Ovary (tissue), 9 donors: Measurements from ENCODE around the gene HADHB. TPM values are rescaled to one million over a fixed set of nuclear protein-coding genes. Genes with fewer than 3 reads are reported as not detected.
"Not testable (repeated sequence)": the region's sequence is repeated elsewhere in the genome, so short reads cannot be mapped to it uniquely, and the experiment has no call there.

Experiments used
- DNase-seq, 5 donors: peaks; one replicate each; pipeline ENCODE4 v3.0.0-alpha.2; 2019 to 2020
- H3K27ac ChIP-seq, 2 donors: fragments of 200-600 bp; one replicate each; pipeline versions ENCODE4 v1.5.1 to v1.8.0; 2019 to 2022
- H3K27me3 ChIP-seq: fragments of 200-600 bp; one replicate; pipeline ENCODE4 v1.8.0; 2022
- H3K36me3 ChIP-seq: fragments of 200-600 bp; sonication (generic); one replicate; pipeline ENCODE4 v1.5.1; 2019
- H3K4me1 ChIP-seq: one replicate; pipeline ENCODE4 v1.8.1; 2013; ENCODE audit warnings: mild to moderate bottlenecking, moderate library complexity; ENCODE audit not compliant: insufficient read depth
- H3K4me3 ChIP-seq: fragments of 200-600 bp; sonication (generic); one replicate; pipeline ENCODE4 v1.5.1; 2017
- H3K9me3 ChIP-seq, 2 donors: fragments of 200-600 bp in 1 of 2; sonication (generic) in 1 of 2; one replicate each; pipeline versions ENCODE4 v1.5.1 to v1.8.1; 2013 to 2019; ENCODE audit warnings: mild to moderate bottlenecking in 1 of 2, moderate library complexity in 1 of 2
- EP300 ChIP-seq: sonication (generic); formaldehyde crosslinking; IDR thresholded peaks from one replicate; pipeline ENCODE4 v1.6.1; 2017; ENCODE audit warnings: antibody characterized with exemption
- POLR2A ChIP-seq: fragments of 450-650 bp; IDR thresholded peaks from one replicate; pipeline ENCODE4 v1.6.1; 2017; ENCODE audit warnings: antibody characterized with exemption, mild to moderate bottlenecking, moderate library complexity
- WGBS, 3 donors: extraction: QIAGEN DNeasy Blood & Tissue Kit in 1 of 3; methylation state at CpG; one replicate each; pipeline versions ENCODE4 v1.1.5 to v1.1.7; 2013 to 2017; 5-methylcytosine and 5-hydroxymethylcytosine counted together
- intact Hi-C, 4 donors: fragments of 100-400 bp; cut with DNase I; formaldehyde crosslinking; loops; one replicate each; pipeline versions ENCODE4 v1.11.0 to v1.15.1; 2022 to 2023
- polyA plus RNA-seq, 2 donors: library from polyadenylated mRNA; stranded (reverse); fragments of 200-250 nt in 1 of 2; fragments of 350-450 nt in 1 of 2; fragmentation: Illumina TruSeq in 1 of 2; extraction: RNeasy Lipid Tissue Mini Kit (QIAGEN cat#74804) in 1 of 2; gene quantifications; one replicate each; pipeline ENCODE4 v1.2.3, GENCODE V29; 2013 to 2014
- total RNA-seq, 7 donors: library from RNA; depleted of rRNA in 2 of 7; stranded (reverse); fragments of >200 nt in 2 of 7; fragmentation: NEBNext Ultra II Directional in 3 of 7; extraction: Animal tissue kit (Norgen Biotek cat#: 25700) in 3 of 7; gene quantifications; one replicate each; pipeline versions ENCODE4 v1.1.0 to v1.2.4, GENCODE V29; 2016 to 2023
- TF ChIP-seq, protein P1 (sequence below), 3 donors: fragments of 450-650 bp in 2 of 3; fragments of 200-600 bp in 1 of 3; IDR thresholded peaks; one replicate each; pipeline versions ENCODE4 v1.5.1 to v1.8.0; 2016 to 2022; ENCODE audit warnings: antibody characterized with exemption in 3 of 3, mild to moderate bottlenecking in 1 of 3
- donor health status: DM: no; HTN: no; CAD: no; lungs with moderate emphysema.
- donor health status: DM: no; HTN: no; CAD: no.
- donor health status: Bipolar disorder and iron deficiency.
- donor health status: DM: yes; HTN: yes; CAD: no.
- donor health status: DM: no; HTN: no; CAD: no.
- donor health status: DM: yes; HTN: yes; CAD: no.

HADHB gene
- total and polyA plus RNA-seq, 9 donors: 81.1 to 224 (median 104) TPM

GRCh38 chr2:26330604-26331003 lies 85.9 kb downstream of the HADHB start:
- H3K4me1 ChIP-seq: no peaks in the 10 kb centered on the region
- no peak for DNase-seq
- no peak overlapping the region for H3K27ac ChIP-seq
- no peaks in the 10 kb centered on the region for H3K27me3 ChIP-seq
- no peaks in the 10 kb centered on the region for H3K9me3 ChIP-seq
- no peak for TF ChIP-seq EP300
- TF ChIP-seq, protein P1, sequence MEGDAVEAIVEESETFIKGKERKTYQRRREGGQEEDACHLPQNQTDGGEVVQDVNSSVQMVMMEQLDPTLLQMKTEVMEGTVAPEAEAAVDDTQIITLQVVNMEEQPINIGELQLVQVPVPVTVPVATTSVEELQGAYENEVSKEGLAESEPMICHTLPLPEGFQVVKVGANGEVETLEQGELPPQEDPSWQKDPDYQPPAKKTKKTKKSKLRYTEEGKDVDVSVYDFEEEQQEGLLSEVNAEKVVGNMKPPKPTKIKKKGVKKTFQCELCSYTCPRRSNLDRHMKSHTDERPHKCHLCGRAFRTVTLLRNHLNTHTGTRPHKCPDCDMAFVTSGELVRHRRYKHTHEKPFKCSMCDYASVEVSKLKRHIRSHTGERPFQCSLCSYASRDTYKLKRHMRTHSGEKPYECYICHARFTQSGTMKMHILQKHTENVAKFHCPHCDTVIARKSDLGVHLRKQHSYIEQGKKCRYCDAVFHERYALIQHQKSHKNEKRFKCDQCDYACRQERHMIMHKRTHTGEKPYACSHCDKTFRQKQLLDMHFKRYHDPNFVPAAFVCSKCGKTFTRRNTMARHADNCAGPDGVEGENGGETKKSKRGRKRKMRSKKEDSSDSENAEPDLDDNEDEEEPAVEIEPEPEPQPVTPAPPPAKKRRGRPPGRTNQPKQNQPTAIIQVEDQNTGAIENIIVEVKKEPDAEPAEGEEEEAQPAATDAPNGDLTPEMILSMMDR (IDR thresholded peaks at IDR 0.05): no peak
- no peak overlapping the region for H3K4me3 ChIP-seq
- intact Hi-C loops: no loop called here
- 39 to 64% (median 44%) methylated on average over 3 of the region's 3 CpGs for WGBS, 3 donors
- no peaks in the 10 kb centered on the region for H3K36me3 ChIP-seq

DNA sequence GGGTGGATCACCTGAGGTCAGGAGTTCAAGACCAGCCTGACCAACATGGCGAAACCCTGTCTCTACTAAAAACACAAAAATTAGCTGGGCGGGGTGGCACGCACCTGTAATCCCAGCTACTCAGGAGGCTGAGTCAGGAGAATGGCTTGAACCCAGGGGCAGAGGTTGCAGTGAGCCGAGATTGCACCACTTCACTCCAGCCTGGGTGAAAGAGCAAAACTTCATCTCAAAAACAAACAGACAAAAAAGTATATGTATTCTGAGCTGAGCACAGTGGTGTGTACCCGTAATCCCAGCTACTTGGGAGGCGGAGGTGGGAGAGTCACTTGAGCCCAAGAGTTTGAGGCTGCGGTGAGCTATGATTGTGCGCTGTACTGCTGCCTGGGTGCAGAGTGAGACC lies 86.6 kb downstream of the HADHB start:
- H3K9me3 ChIP-seq, H3K27me3 ChIP-seq, intact Hi-C loops, H3K27ac ChIP-seq, H3K4me1 ChIP-seq, H3K36me3 ChIP-seq, DNase-seq, H3K4me3 ChIP-seq: not testable (repeated sequence)
- 90 to 92% (median 92%) methylated on average over 8 of the region's 8 CpGs for WGBS, 3 donors

DNA sequence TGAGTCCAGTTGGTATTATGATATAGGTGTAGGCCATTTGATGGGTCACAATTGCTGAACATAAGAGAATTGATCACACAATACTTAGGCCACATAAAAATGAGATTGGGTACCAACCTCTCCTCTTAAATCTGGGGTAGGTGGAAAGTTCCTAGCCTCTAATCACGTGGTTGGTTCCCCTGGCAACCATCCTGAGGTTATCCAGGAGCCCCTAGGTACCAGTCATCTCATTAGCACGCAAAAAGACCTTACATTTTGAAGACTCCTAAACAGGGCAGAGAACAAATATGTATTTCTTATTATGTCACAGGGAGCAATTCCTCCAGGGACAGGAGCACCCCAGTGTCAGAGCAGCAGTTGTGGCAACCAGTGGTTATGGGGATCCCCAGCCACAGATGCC lies 88.6 kb downstream of the HADHB start:
- H3K27me3 ChIP-seq: no peaks in the 10 kb centered on the region
- no peak for DNase-seq
- no peaks in the 10 kb centered on the region for H3K4me1 ChIP-seq
- 24 to 46% (median 26%) methylated on average over 2 of the region's 2 CpGs for WGBS, 3 donors
- intact Hi-C loops: no loop called here
- TF ChIP-seq POLR2A (no peak), EP300 (no peak)
- TF ChIP-seq, protein P1 (IDR thresholded peaks at IDR 0.05): no peak
- H3K36me3 ChIP-seq: no peaks in the 10 kb centered on the region
- H3K9me3 ChIP-seq: no peaks in the 10 kb centered on the region
- no peak overlapping the region for H3K27ac ChIP-seq
- H3K4me3 ChIP-seq: no peak overlapping the region

DNA sequence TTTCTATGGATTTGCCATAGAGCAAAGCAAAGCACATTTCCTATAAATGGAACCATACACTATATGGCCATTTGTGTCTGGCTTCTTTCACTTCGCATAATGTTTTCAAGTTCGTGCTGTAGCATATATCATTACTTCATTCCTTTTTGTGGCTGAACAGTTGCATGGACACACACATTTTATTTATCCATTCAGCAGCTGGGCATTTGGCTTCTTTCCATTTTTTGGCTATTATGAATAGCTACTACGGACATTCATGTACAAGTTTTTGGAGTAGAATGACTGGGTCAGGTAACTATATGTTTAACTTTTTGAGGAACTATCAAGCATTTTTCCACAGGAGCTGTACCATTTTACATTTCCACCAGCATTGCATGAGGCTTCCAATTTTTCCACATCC lies 90.5 kb downstream of the HADHB start:
- intact Hi-C loops: no loop called here
- TF ChIP-seq POLR2A (no peak), EP300 (no peak)
- TF ChIP-seq, protein P1 (IDR thresholded peaks at IDR 0.05): no peak
- H3K9me3 ChIP-seq: no peaks in the 10 kb centered on the region
- no peaks in the 10 kb centered on the region for H3K27me3 ChIP-seq
- 17 to 66% (median 37%) methylated on average over 3 of the region's 3 CpGs for WGBS, 3 donors
- H3K4me1 ChIP-seq: no peaks in the 10 kb centered on the region
- H3K36me3 ChIP-seq: no peaks in the 10 kb centered on the region
- H3K4me3 ChIP-seq: no peak overlapping the region
- H3K27ac ChIP-seq: no peak overlapping the region
- DNase-seq: no peak

- DNase-seq: no peak
- intact Hi-C loops: no loop called here
- TF ChIP-seq, protein P1 (IDR thresholded peaks at IDR 0.05): no peak
- TF ChIP-seq EP300: no peak
- no peak for TF ChIP-seq POLR2A
These were observed 92.0 kb downstream of the HADHB start for GRCh38 chr2:26336719-26337118.

More at GRCh38 chr2:26336719-26337118, 92.0 kb downstream of the HADHB start:
- Histone ChIP-seq H3K9me3 (no peaks in the 10 kb centered on the region), H3K4me1 (no peaks in the 10 kb centered on the region), H3K27ac (no peak overlapping the region), H3K4me3 (no peak overlapping the region), H3K27me3 (no peaks in the 10 kb centered on the region), H3K36me3 (no peaks in the 10 kb centered on the region)
- WGBS, 3 donors: 90 to 92% (median 91%) methylated on average over 2 of the region's 2 CpGs
